GM12878 (cell line): ENCODE results near the gene USF3. TPM values are rescaled to one million over a fixed set of nuclear protein-coding genes. Genes with fewer than 3 reads are reported as not detected.

Experiments used
- ATAC-seq: fragments of 200-7000 bp; cut with Tn5 transposase; 3 replicates; pipeline ENCODE4 v1.9.1; 2020; ENCODE audit warnings: mild to moderate bottlenecking, moderate library complexity
- BruUV-seq: library from RNA; stranded (reverse); fragments of 400-500 nt; replicated peaks from 2 replicates; lab custom pipeline; 2021; lab: Mats Ljungman, UMichigan
- CTCF ChIA-PET: fragments of 300-600 bp; sonication (Branson Sonifier 250); formaldehyde crosslinking; extraction: SDS; loops from one replicate; lab custom pipeline; 2021; ENCODE audit warnings: inconsistent platforms; lab: Yijun Ruan, JAX
- POLR2A ChIA-PET: fragments of 350-600 bp; formaldehyde crosslinking; extraction: SDS; loops from one replicate; lab custom pipeline; 2021; ENCODE audit warnings: inconsistent platforms; lab: Charles Lee
- RAD21 ChIA-PET: fragments of 300-600 bp; sonication (Branson Sonifier 250); formaldehyde crosslinking; loops from one replicate; lab custom pipeline; 2023; ENCODE audit warnings: antibody characterized with exemption; ENCODE audit not compliant: unreplicated experiment; lab: Charles Lee
- SMC1A ChIA-PET: fragments of 300-600 bp; sonication (Branson Sonifier 250); formaldehyde crosslinking; loops from one replicate; lab custom pipeline; 2023; ENCODE audit not compliant: unreplicated experiment, uncharacterized antibody; lab: Charles Lee
- DNase-seq: peaks from one replicate; pipeline ENCODE4 v3.0.0-alpha.2; 2011; ENCODE audit warnings: low read depth, low spot score
- FAIRE-seq: peaks from 3 replicates; lab custom pipeline; 2011; peaks lifted over from hg19 to GRCh38; lab: Jason Lieb, UNC
- H2AFZ ChIP-seq: 2 replicates; pipeline ENCODE4 v1.6.0; 2011; ENCODE audit warnings: low read depth, low read length, control low read depth; ENCODE audit not compliant: control insufficient read depth
- H3K27ac ChIP-seq: 2 replicates; pipeline ENCODE4 v1.5.1; 2011; ENCODE audit warnings: control low read depth; ENCODE audit not compliant: control insufficient read depth, insufficient read depth
- H3K27me3 ChIP-seq, 2 experiments: replicated peaks in 1 of 2; 2 replicates each; pipeline versions ENCODE4 v1.6.0 to v1.6.1; 2011; ENCODE audit warnings: low read length in 1 of 2; ENCODE audit not compliant: control insufficient read depth in 2 of 2, insufficient read depth in 2 of 2
- H3K36me3 ChIP-seq, 2 experiments: 2 replicates each; pipeline ENCODE4 v1.5.1; 2011; ENCODE audit warnings: low read length in 1 of 2; ENCODE audit not compliant: control insufficient read depth in 2 of 2, insufficient read depth in 2 of 2
- H3K4me1 ChIP-seq: 2 replicates; pipeline ENCODE4 v1.6.1; 2011; ENCODE audit warnings: mild to moderate bottlenecking, low read length, moderate library complexity, mixed read lengths; ENCODE audit not compliant: control insufficient read depth, insufficient read depth
- H3K4me2 ChIP-seq: 2 replicates; pipeline ENCODE4 v1.6.0; 2011; ENCODE audit warnings: control low read depth; ENCODE audit not compliant: control insufficient read depth, insufficient read depth
- H3K4me3 ChIP-seq: fragments of 200-600 bp; sonication (generic); 2 replicates; pipeline ENCODE4 v1.5.1; 2016
- H3K79me2 ChIP-seq: 2 replicates; pipeline ENCODE4 v1.6.0; 2011; ENCODE audit warnings: low read length; ENCODE audit not compliant: control insufficient read depth, insufficient read depth
- H3K9ac ChIP-seq: 2 replicates; pipeline ENCODE4 v1.8.0; 2011; ENCODE audit warnings: low read length, control low read depth, mixed read lengths; ENCODE audit not compliant: control insufficient read depth, insufficient read depth
- H3K9me3 ChIP-seq: replicated peaks from 3 replicates; pipeline ENCODE4 v1.5.1; 2011; ENCODE audit warnings: mild to moderate bottlenecking, low read length; ENCODE audit not compliant: control insufficient read depth, insufficient read depth
- H4K20me1 ChIP-seq: 2 replicates; pipeline ENCODE4 v1.6.0; 2011; ENCODE audit not compliant: control insufficient read depth, insufficient read depth
- E2F4 ChIP-seq: IDR thresholded peaks from 2 replicates; pipeline ENCODE4 v1.6.1; 2012; ENCODE audit warnings: low read depth, low read length, improper control_type of control experiment
- ESRRA ChIP-seq: IDR thresholded peaks from 2 replicates; pipeline ENCODE4 v1.6.1; 2012; ENCODE audit warnings: mild to moderate bottlenecking, low read length, improper control_type of control experiment
- HCFC1 ChIP-seq: fragments of 150-350 bp; IDR thresholded peaks from 2 replicates; pipeline ENCODE4 v1.6.1; 2014; ENCODE audit warnings: low read length
- KAT2A ChIP-seq: conservative IDR thresholded peaks from 2 replicates; pipeline ENCODE4 v1.6.1; 2011; ENCODE audit warnings: low read depth, low read length; ENCODE audit not compliant: control insufficient read depth
- MEF2B ChIP-seq: fragments of 450-650 bp; IDR thresholded peaks from 2 replicates; pipeline ENCODE4 v1.6.1; 2018; ENCODE audit warnings: mild to moderate bottlenecking, moderate library complexity; ENCODE audit not compliant: partially characterized antibody, poor library complexity, severe bottlenecking
- NR2C1 ChIP-seq: fragments of 450-650 bp; IDR thresholded peaks from 2 replicates; pipeline ENCODE4 v1.6.1; 2017; ENCODE audit warnings: antibody characterized with exemption, mild to moderate bottlenecking, moderate library complexity
- NRF1 ChIP-seq: conservative IDR thresholded peaks from 2 replicates; pipeline ENCODE4 v1.6.1; 2011; ENCODE audit warnings: mild to moderate bottlenecking, low read depth, low read length, improper control_type of control experiment
- PAX5 ChIP-seq: IDR thresholded peaks from 2 replicates; pipeline ENCODE4 v1.6.1; 2011; ENCODE audit warnings: low read depth, low read length, borderline replicate concordance
- POLR2A ChIP-seq: IDR thresholded peaks from 2 replicates; pipeline ENCODE4 v1.6.1; 2011; ENCODE audit warnings: low read depth, mild to moderate bottlenecking, low read length
- POLR2AphosphoS5 ChIP-seq: IDR thresholded peaks from 2 replicates; pipeline ENCODE4 v1.6.1; 2011; ENCODE audit warnings: mild to moderate bottlenecking, low read length, inconsistent platforms
- POU2F2 ChIP-seq: IDR thresholded peaks from 3 replicates; pipeline ENCODE4 v1.6.1; 2011; ENCODE audit warnings: low read depth, mild to moderate bottlenecking, low read length, borderline replicate concordance
- RB1 ChIP-seq: fragments of 450-650 bp; formaldehyde crosslinking; IDR thresholded peaks from 2 replicates; pipeline ENCODE4 v1.6.1; 2017; ENCODE audit warnings: mild to moderate bottlenecking, borderline replicate concordance
- SRF ChIP-seq, 2 experiments: IDR thresholded peaks; 2 replicates each; pipeline ENCODE4 v1.6.1; 2011; ENCODE audit warnings: low read depth in 2 of 2, low read length in 2 of 2, mild to moderate bottlenecking in 1 of 2, moderate library complexity in 1 of 2
- TAF1 ChIP-seq: IDR thresholded peaks from 2 replicates; pipeline ENCODE4 v1.6.1; 2011; ENCODE audit warnings: mild to moderate bottlenecking, low read depth, low read length, borderline replicate concordance
- YY1 ChIP-seq: IDR thresholded peaks from 2 replicates; pipeline ENCODE4 v1.6.1; 2011; ENCODE audit warnings: low read depth, mild to moderate bottlenecking, low read length
- WGBS: methylation state at CpG from one replicate; pipeline ENCODE4 v1.1.6; 2016; ENCODE audit warnings: low lambda C conversion rate; ENCODE audit not compliant: insufficient replicate concordance, insufficient coverage; ENCODE audit errors: missing lambda C conversion rate; 5-methylcytosine and 5-hydroxymethylcytosine counted together
- in situ Hi-C: fragments of 300-500 bp; cut with MboI; formaldehyde crosslinking; loops from 9 replicates; pipeline ENCODE4 v1.14.3; 2018; ENCODE audit warnings: mixed read lengths
- intact Hi-C: fragments of 100-400 bp; cut with micrococcal nuclease; formaldehyde crosslinking; loops from one replicate; pipeline ENCODE4 v1.14.2; 2022; ENCODE audit not compliant: unreplicated experiment
- polyA plus RNA-seq, 11 experiments: library from polyadenylated mRNA; depleted of rRNA in 4 of 11; unstranded in 6 of 11; stranded (reverse) in 5 of 11; fragments of >200 nt; fragmentation: Nextera tagmentation in 4 of 11; fragmentation: Illumina TruSeq in 1 of 11; extraction: Ambion mirVana in 4 of 11; extraction: Trizol in 1 of 11; gene quantifications; 1 replicate in 1 of 11; 2 replicates in 10 of 11; pipeline versions ENCODE4 v1.2.1 to v1.2.3, GENCODE V29; 2011 to 2016; ENCODE audit warnings: inconsistent platforms in 2 of 11, missing spikeins in 2 of 11, low read depth in 1 of 11
- total RNA-seq, 4 experiments: library from RNA; depleted of rRNA in 3 of 4; stranded (reverse); fragments of >200 nt in 3 of 4; fragmentation: Illumina TruSeq in 1 of 4; extraction: Trizol in 1 of 4; gene quantifications; 2 replicates each; pipeline versions ENCODE4 v1.2.1 to v1.2.3, GENCODE V29; 2013 to 2021
- TF ChIP-seq, protein P1 (sequence below), 3 experiments: IDR thresholded peaks in 2 of 3; conservative IDR thresholded peaks in 1 of 3; 2 replicates each; pipeline ENCODE4 v1.5.1; 2011; ENCODE audit warnings: low read depth in 3 of 3, low read length in 3 of 3, mild to moderate bottlenecking in 3 of 3, control low read depth in 2 of 3, moderate library complexity in 2 of 3, inconsistent platforms in 1 of 3, mixed read lengths in 1 of 3; ENCODE audit not compliant: control insufficient read depth in 2 of 3, insufficient read depth in 1 of 3; ENCODE audit errors: extremely low read depth in 1 of 3
- TF ChIP-seq, protein P2 (sequence below): IDR thresholded peaks from 2 replicates; pipeline ENCODE4 v1.6.1; 2012; ENCODE audit warnings: low read depth, low read length, improper control_type of control experiment
- TF ChIP-seq, protein P3 (sequence below): IDR thresholded peaks from 2 replicates; pipeline ENCODE4 v1.6.1; 2011; ENCODE audit warnings: mild to moderate bottlenecking, low read depth, low read length, moderate library complexity; ENCODE audit not compliant: insufficient replicate concordance

USF3 gene
- total and polyA plus RNA-seq, 10 of the 15 experiments (the other 5 are each of a cell fraction or from before 2014, with no cell fraction given), result 3.1 to 15.9 (median 7.8) TPM

- Histone ChIP-seq H3K36me3 (no peaks in the 10 kb centered on the region), H3K4me3 (peak within 1 kb of the TSS; percentile 90), H4K20me1 (no peaks in the 10 kb centered on the region), H2AFZ (peak within 1 kb of the TSS; percentile 93), H3K27me3 (no peaks in the 10 kb centered on the region), H3K9ac (peak within 1 kb of the TSS; percentile 91), H3K4me2 (peak within 1 kb of the TSS; percentile 79), H3K27ac (peak within 1 kb of the TSS; percentile 95), H3K9me3 (no peaks in the 10 kb centered on the region), H3K79me2 (peaks cover 80% of the 10 kb centered on the region), H3K4me1 (0 out of 2 replicates have a peak, but pooled peaks cover 3% of the 10 kb centered on the region)
- ATAC-seq, result peak; percentile 72
- in situ Hi-C loops, result loop anchor here (10.0 kb wide), 1 partner anchor 251 kb away; no protein-coding TSS in a partner anchor
- BruUV-seq, result no TSS peak
- intact Hi-C loops, result loop anchor here (2.0 to 10.0 kb wide), 5 partner anchors 85 to 709 kb away; partner anchors contain the start of gene GRAMD1C
- WGBS, result under 1% methylated on average over 66 of the region's 72 CpGs
- ChIA-PET POLR2A (interaction anchor here (0.8 to 4.5 kb wide), 15 partner anchors 8 to 94 kb away, joined by 3 to 30 read pairs (median 5); partner anchors contain the start of gene USF3), CTCF (interaction anchor here (0.7 to 9.8 kb wide), 30 partner anchors 10 to 311 kb away, joined by 3 to 72 read pairs (median 7); partner anchors contain the start of gene GRAMD1C), SMC1A (interaction anchor here (0.5 to 5.5 kb wide), 25 partner anchors 8 to 675 kb away, joined by 3 to 55 read pairs (median 4); partner anchors contain the start of gene SPICE1), RAD21 (interaction anchor here (0.9 to 3.6 kb wide), 27 partner anchors 8 to 254 kb away, joined by 3 to 48 read pairs (median 6); partner anchors contain the start of genes SPICE1 and USF3)
- DNase-seq, result peak; percentile 68
- FAIRE-seq, result peak; percentile 91
- TF ChIP-seq HCFC1, result peak; percentile 57
- TF ChIP-seq, protein P1, sequence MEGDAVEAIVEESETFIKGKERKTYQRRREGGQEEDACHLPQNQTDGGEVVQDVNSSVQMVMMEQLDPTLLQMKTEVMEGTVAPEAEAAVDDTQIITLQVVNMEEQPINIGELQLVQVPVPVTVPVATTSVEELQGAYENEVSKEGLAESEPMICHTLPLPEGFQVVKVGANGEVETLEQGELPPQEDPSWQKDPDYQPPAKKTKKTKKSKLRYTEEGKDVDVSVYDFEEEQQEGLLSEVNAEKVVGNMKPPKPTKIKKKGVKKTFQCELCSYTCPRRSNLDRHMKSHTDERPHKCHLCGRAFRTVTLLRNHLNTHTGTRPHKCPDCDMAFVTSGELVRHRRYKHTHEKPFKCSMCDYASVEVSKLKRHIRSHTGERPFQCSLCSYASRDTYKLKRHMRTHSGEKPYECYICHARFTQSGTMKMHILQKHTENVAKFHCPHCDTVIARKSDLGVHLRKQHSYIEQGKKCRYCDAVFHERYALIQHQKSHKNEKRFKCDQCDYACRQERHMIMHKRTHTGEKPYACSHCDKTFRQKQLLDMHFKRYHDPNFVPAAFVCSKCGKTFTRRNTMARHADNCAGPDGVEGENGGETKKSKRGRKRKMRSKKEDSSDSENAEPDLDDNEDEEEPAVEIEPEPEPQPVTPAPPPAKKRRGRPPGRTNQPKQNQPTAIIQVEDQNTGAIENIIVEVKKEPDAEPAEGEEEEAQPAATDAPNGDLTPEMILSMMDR (IDR thresholded peaks at IDR 0.05 in 2 of 3, conservative IDR thresholded peaks at IDR 0.05 in 1 of 3; ENCODE audit: control insufficient read depth in 2 of 3, extremely low read depth in 1 of 3, insufficient read depth in 1 of 3, low read depth in 3 of 3, low read length in 3 of 3), result peak in 1 of 3 experiments; percentile 52; a peak in 2 of 6 replicates
- 0 out of 3 replicates have a peak, but pooled peaks have one; percentile 39 for TF ChIP-seq POU2F2
- peak; percentile 96 for TF ChIP-seq NR2C1
- TF ChIP-seq KAT2A, result no peak
- TF ChIP-seq POLR2AphosphoS5, result peak; percentile 86
- TF ChIP-seq YY1, result peak; percentile 93
- TF ChIP-seq SRF (IDR thresholded peaks at IDR 0.05; ENCODE audit: low read depth in 2 of 2, low read length in 2 of 2), result 0 out of 4 replicates have a peak, but pooled peaks have one; percentile 35 to 56
- peak; percentile 88 for TF ChIP-seq NRF1
- peak; percentile 75 for TF ChIP-seq TAF1
- peak; percentile 85 for TF ChIP-seq POLR2A
- TF ChIP-seq RB1, result 0 out of 2 replicates have a peak, but pooled peaks have one; percentile 63
- peak; percentile 71; the same call in 1 of the 2 replicates for TF ChIP-seq ESRRA
- TF ChIP-seq PAX5, result peak; percentile 59; the same call in 1 of the 2 replicates
- TF ChIP-seq, protein P2, sequence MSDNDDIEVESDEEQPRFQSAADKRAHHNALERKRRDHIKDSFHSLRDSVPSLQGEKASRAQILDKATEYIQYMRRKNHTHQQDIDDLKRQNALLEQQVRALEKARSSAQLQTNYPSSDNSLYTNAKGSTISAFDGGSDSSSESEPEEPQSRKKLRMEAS, result peak; percentile 78; the same call in 1 of the 2 replicates
- TF ChIP-seq, protein P3, sequence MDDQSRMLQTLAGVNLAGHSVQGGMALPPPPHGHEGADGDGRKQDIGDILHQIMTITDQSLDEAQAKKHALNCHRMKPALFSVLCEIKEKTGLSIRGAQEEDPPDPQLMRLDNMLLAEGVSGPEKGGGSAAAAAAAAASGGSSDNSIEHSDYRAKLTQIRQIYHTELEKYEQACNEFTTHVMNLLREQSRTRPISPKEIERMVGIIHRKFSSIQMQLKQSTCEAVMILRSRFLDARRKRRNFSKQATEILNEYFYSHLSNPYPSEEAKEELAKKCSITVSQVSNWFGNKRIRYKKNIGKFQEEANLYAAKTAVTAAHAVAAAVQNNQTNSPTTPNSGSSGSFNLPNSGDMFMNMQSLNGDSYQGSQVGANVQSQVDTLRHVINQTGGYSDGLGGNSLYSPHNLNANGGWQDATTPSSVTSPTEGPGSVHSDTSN, result no peak
- TF ChIP-seq MEF2B, result no peak
- TF ChIP-seq E2F4, result peak; percentile 55; the same call in 1 of the 2 replicates
These were observed 49.5 kb upstream of the USF3 start, which contains the start of gene NAA50 for GRCh38 chr3:113745756-113746547. TSS of gene NAA50 (minus strand) at chr3:113746249. CDS start at chr3:113745949, 300 bp downstream.
